Hepatocyte (in vitro differentiated cells): Measurements from ENCODE around the gene PLXND1. TPM values are rescaled to one million over a fixed set of nuclear protein-coding genes. Genes with fewer than 3 reads are reported as not detected.

Source experiments
- DNase-seq: peaks from one replicate; pipeline ENCODE4 v3.0.0-alpha.2; 2016; ENCODE audit warnings: low spot score
- H2AFZ ChIP-seq: fragments of 200-600 bp; sonication (generic); 2 replicates; pipeline ENCODE4 v1.6.0; 2016; ENCODE audit warnings: antibody characterized with exemption, mild to moderate bottlenecking
- H3K27ac ChIP-seq: fragments of 200-600 bp; sonication (generic); 2 replicates; pipeline ENCODE4 v1.5.1; 2016; ENCODE audit warnings: mild to moderate bottlenecking
- H3K27me3 ChIP-seq: fragments of 200-600 bp; sonication (generic); 2 replicates; pipeline ENCODE4 v1.6.1; 2016
- H3K36me3 ChIP-seq: fragments of 200-600 bp; sonication (generic); replicated peaks from 2 replicates; pipeline ENCODE4 v1.5.1; 2016; ENCODE audit warnings: low read depth; ENCODE audit not compliant: insufficient read depth
- H3K4me1 ChIP-seq: fragments of 200-600 bp; sonication (generic); 2 replicates; pipeline ENCODE4 v1.5.1; 2016; ENCODE audit warnings: mild to moderate bottlenecking, moderate library complexity; ENCODE audit not compliant: insufficient read depth
- H3K4me2 ChIP-seq: fragments of 200-600 bp; sonication (generic); 2 replicates; pipeline ENCODE4 v1.6.0; 2016
- H3K4me3 ChIP-seq: fragments of 200-600 bp; sonication (generic); 2 replicates; pipeline ENCODE4 v1.5.1; 2016; ENCODE audit warnings: mild to moderate bottlenecking
- H3K79me2 ChIP-seq: fragments of 200-600 bp; sonication (generic); 2 replicates; pipeline ENCODE4 v1.6.0; 2017; ENCODE audit warnings: mild to moderate bottlenecking
- H3K9me2 ChIP-seq: fragments of 200-600 bp; sonication (generic); replicated peaks from 2 replicates; pipeline ENCODE4 v1.6.0; 2017; ENCODE audit warnings: mild to moderate bottlenecking; ENCODE audit not compliant: insufficient read depth
- H3K9me3 ChIP-seq: fragments of 200-600 bp; sonication (generic); 2 replicates; pipeline ENCODE4 v1.5.1; 2016; ENCODE audit warnings: low read depth, mild to moderate bottlenecking
- H4K20me1 ChIP-seq: fragments of 200-600 bp; sonication (generic); 2 replicates; pipeline ENCODE4 v1.6.0; 2016; ENCODE audit warnings: mild to moderate bottlenecking; ENCODE audit not compliant: insufficient read depth, poor library complexity, severe bottlenecking
- EZH2 ChIP-seq: fragments of 200-600 bp; sonication (generic); IDR thresholded peaks from 2 replicates; pipeline ENCODE4 v1.6.1; 2016; ENCODE audit warnings: antibody characterized with exemption, mild to moderate bottlenecking, borderline replicate concordance
- EZH2phosphoT487 ChIP-seq: fragments of 200-600 bp; sonication (generic); IDR thresholded peaks from one replicate; pipeline ENCODE4 v1.6.1; 2018; ENCODE audit warnings: antibody characterized with exemption, mild to moderate bottlenecking, low read depth, moderate library complexity; ENCODE audit not compliant: unreplicated experiment, severe bottlenecking
- WGBS: methylation state at CpG from one replicate; pipeline ENCODE4 v1.1.6; 2016; ENCODE audit warnings: low lambda C conversion rate; ENCODE audit errors: missing lambda C conversion rate; 5-methylcytosine and 5-hydroxymethylcytosine counted together
- polyA plus RNA-seq: library from polyadenylated mRNA; unstranded; fragments of >200 nt; fragmentation: Nextera tagmentation; extraction: Ambion mirVana; gene quantifications from 2 replicates; pipeline ENCODE4 v1.2.1, GENCODE V29; 2016
- total RNA-seq: library from RNA; depleted of rRNA; stranded (reverse); fragments of >200 nt; gene quantifications from 2 replicates; pipeline ENCODE4 v1.2.3, GENCODE V29; 2014
- TF ChIP-seq, protein P1 (sequence below): fragments of 200-600 bp; sonication (generic); IDR thresholded peaks from 2 replicates; pipeline ENCODE4 v1.5.1; 2016; ENCODE audit warnings: antibody characterized with exemption, mild to moderate bottlenecking; ENCODE audit not compliant: poor library complexity

The PLXND1 gene
- total and polyA plus RNA-seq, 2 experiments from 2014 or later: 36.3 to 45.3 TPM

- Histone ChIP-seq H2AFZ (no peak overlapping the region), H3K27ac (no peak overlapping the region), H3K4me2 (no peak overlapping the region), H3K4me1 (no peaks in the 10 kb centered on the region), H3K9me3 (no peaks in the 10 kb centered on the region), H3K27me3 (no peaks in the 10 kb centered on the region), H3K79me2 (no peaks in the 10 kb centered on the region), H3K36me3 (no peaks in the 10 kb centered on the region), H3K9me2 (no peaks in the 10 kb centered on the region), H4K20me1 (no peaks in the 10 kb centered on the region), H3K4me3 (no peak overlapping the region)
- TF ChIP-seq EZH2: no peak
- no peak for TF ChIP-seq EZH2phosphoT487
- 91% methylated on average over 17 of the region's 18 CpGs for whole genome bisulfite sequencing
- no peak for DNase-seq
Observed at GRCh38 chr3:129567176-129567705, 39.2 kb downstream of the PLXND1 start.

GRCh38 chr3:129565902-129566301, 40.6 kb downstream of the PLXND1 start:
- Histone ChIP-seq H3K27ac (no peak overlapping the region), H3K79me2 (no peaks in the 10 kb centered on the region), H2AFZ (no peak overlapping the region), H3K9me3 (no peaks in the 10 kb centered on the region), H3K9me2 (no peaks in the 10 kb centered on the region), H3K4me3 (no peak overlapping the region), H3K4me2 (no peak overlapping the region), H4K20me1 (no peaks in the 10 kb centered on the region), H3K4me1 (peaks cover 10% of the 10 kb centered on the region), H3K36me3 (no peaks in the 10 kb centered on the region), H3K27me3 (no peaks in the 10 kb centered on the region)
- no peak for TF ChIP-seq EZH2phosphoT487
- TF ChIP-seq EZH2: no peak
- TF ChIP-seq, protein P1, sequence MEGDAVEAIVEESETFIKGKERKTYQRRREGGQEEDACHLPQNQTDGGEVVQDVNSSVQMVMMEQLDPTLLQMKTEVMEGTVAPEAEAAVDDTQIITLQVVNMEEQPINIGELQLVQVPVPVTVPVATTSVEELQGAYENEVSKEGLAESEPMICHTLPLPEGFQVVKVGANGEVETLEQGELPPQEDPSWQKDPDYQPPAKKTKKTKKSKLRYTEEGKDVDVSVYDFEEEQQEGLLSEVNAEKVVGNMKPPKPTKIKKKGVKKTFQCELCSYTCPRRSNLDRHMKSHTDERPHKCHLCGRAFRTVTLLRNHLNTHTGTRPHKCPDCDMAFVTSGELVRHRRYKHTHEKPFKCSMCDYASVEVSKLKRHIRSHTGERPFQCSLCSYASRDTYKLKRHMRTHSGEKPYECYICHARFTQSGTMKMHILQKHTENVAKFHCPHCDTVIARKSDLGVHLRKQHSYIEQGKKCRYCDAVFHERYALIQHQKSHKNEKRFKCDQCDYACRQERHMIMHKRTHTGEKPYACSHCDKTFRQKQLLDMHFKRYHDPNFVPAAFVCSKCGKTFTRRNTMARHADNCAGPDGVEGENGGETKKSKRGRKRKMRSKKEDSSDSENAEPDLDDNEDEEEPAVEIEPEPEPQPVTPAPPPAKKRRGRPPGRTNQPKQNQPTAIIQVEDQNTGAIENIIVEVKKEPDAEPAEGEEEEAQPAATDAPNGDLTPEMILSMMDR: no peak
- no peak for DNase-seq
- WGBS: 98% methylated on average over 7 of the region's 7 CpGs

- DNase-seq: no peak
- H3K79me2 ChIP-seq: no peaks in the 10 kb centered on the region
- H2AFZ ChIP-seq: no peak overlapping the region
- H3K4me2 ChIP-seq: no peak overlapping the region
- 90% methylated on average over 21 of the region's 21 CpGs for WGBS
- no peak for TF ChIP-seq EZH2
- TF ChIP-seq, protein P1: no peak
- no peaks in the 10 kb centered on the region for H4K20me1 ChIP-seq
- H3K9me3 ChIP-seq: no peaks in the 10 kb centered on the region
- no peak overlapping the region for H3K4me3 ChIP-seq
- H3K9me2 ChIP-seq: no peaks in the 10 kb centered on the region
- H3K27ac ChIP-seq: no peak overlapping the region
- peaks cover 18% of the 10 kb centered on the region for H3K4me1 ChIP-seq
- H3K27me3 ChIP-seq: no peaks in the 10 kb centered on the region
- no peaks in the 10 kb centered on the region for H3K36me3 ChIP-seq
Observed at GRCh38 chr3:129564981-129565644, 41.4 kb downstream of the PLXND1 start.

GRCh38 chr3:129563850-129564535, 42.5 kb downstream of the PLXND1 start:
- H3K9me3 ChIP-seq: no peaks in the 10 kb centered on the region
- H2AFZ ChIP-seq: no peak overlapping the region
- no peak for DNase-seq
- H3K27ac ChIP-seq: no peak overlapping the region
- H3K27me3 ChIP-seq: no peaks in the 10 kb centered on the region
- no peak overlapping the region for H3K4me2 ChIP-seq
- peaks cover 29% of the 10 kb centered on the region for H3K4me1 ChIP-seq
- no peak overlapping the region for H3K4me3 ChIP-seq
- no peaks in the 10 kb centered on the region for H4K20me1 ChIP-seq
- no peaks in the 10 kb centered on the region for H3K36me3 ChIP-seq
- no peaks in the 10 kb centered on the region for H3K9me2 ChIP-seq
- WGBS: 97% methylated on average over 7 of the region's 8 CpGs
- TF ChIP-seq EZH2: no peak
- TF ChIP-seq, protein P1: no peak
- peaks cover 6% of the 10 kb centered on the region for H3K79me2 ChIP-seq
